Activated CD4-positive, alpha-beta memory T cell treated with anti-CD3 and anti-CD28 coated beads for 36 hours (primary cell): ENCODE measurements around the gene SPINK8. TPM values are rescaled to one million over a fixed set of nuclear protein-coding genes. Genes with fewer than 3 reads are reported as not detected.
A peak's percentile ranks its signal among the peaks of the same experiment; 100 is the strongest.
"Not testable (repeated sequence)": the region's sequence is repeated elsewhere in the genome, so short reads cannot be mapped to it uniquely, and the experiment has no call there.

Source experiments
- CTCF ChIA-PET: fragments of 350-600 bp; sonication (Branson Sonifier 250); formaldehyde crosslinking; loops from one replicate; lab custom pipeline; 2021; ENCODE audit warnings: antibody characterized with exemption, inconsistent platforms; lab: Charles Lee
- POLR2A ChIA-PET: fragments of 350-600 bp; sonication (Branson Sonifier 250); formaldehyde crosslinking; loops from one replicate; lab custom pipeline; 2021; ENCODE audit warnings: antibody characterized with exemption; lab: Charles Lee
- DNase-seq: peaks from one replicate; pipeline ENCODE4 v3.0.0-alpha.2; 2020
- H3K27ac Mint-ChIP-seq: one replicate; pipeline ENCODE4 v1.8.0; 2021; ENCODE audit warnings: mixed read lengths
- H3K27me3 Mint-ChIP-seq: one replicate; pipeline ENCODE4 v1.8.0; 2021; ENCODE audit warnings: mixed read lengths
- H3K36me3 Mint-ChIP-seq: one replicate; pipeline ENCODE4 v1.8.0; 2021; ENCODE audit warnings: mixed read lengths
- H3K4me1 Mint-ChIP-seq: one replicate; pipeline ENCODE4 v1.8.0; 2021; ENCODE audit warnings: low read depth, mixed read lengths
- H3K4me3 Mint-ChIP-seq: one replicate; pipeline ENCODE4 v1.8.0; 2021; ENCODE audit warnings: mild to moderate bottlenecking, mixed read lengths
- H3K9me3 Mint-ChIP-seq: one replicate; pipeline ENCODE4 v1.8.0; 2021; ENCODE audit warnings: mixed read lengths
- intact Hi-C: fragments of 100-400 bp; cut with micrococcal nuclease; formaldehyde crosslinking; loops from one replicate; pipeline ENCODE4 v1.15.1; 2023
- total RNA-seq, 2 experiments: library from RNA; stranded (reverse); gene quantifications; one replicate each; pipeline ENCODE4 v1.2.3, GENCODE V29; 2021

Gene SPINK8
- total RNA-seq, 2 experiments from 2014 or later = not detected

GRCh38 chr3:48273594-48274211 is 59.8 kb downstream of the SPINK8 start:
- Mint-ChIP-seq H3K9me3 (no peaks in the 10 kb centered on the region), H3K27ac (no peak overlapping the region), H3K27me3 (no peaks in the 10 kb centered on the region), H3K4me3 (no peak overlapping the region), H3K4me1 (peaks cover 18% of the 10 kb centered on the region), H3K36me3 (peaks cover 19% of the 10 kb centered on the region)
- CTCF ChIA-PET = interaction anchor here (0.7 to 10.5 kb wide), 16 partner anchors 9 to 283 kb away, joined by 3 to 156 read pairs (median 4); partner anchors contain the start of genes CCDC51, PFKFB4, TMA7 and ZNF589
- intact Hi-C loops = loop anchor here (1.0 kb wide), 1 partner anchor 163 kb away; no protein-coding TSS in a partner anchor
- POLR2A ChIA-PET = interaction anchor here (1.0 kb wide), 1 partner anchor 27 kb away, joined by 3 read pairs; no protein-coding TSS in a partner anchor
- DNase-seq = peak; percentile 65

- no peaks in the 10 kb centered on the region for H3K27me3 Mint-ChIP-seq
- H3K4me3 Mint-ChIP-seq = no peak overlapping the region
- POLR2A ChIA-PET = interaction anchor here (2.3 to 5.1 kb wide), 2 partner anchors 31 to 164 kb away, joined by 6 to 34 read pairs; partner anchors contain the start of gene ZNF589
- H3K9me3 Mint-ChIP-seq = no peaks in the 10 kb centered on the region
- intact Hi-C loops = no loop called here
- no peak overlapping the region for H3K27ac Mint-ChIP-seq
- H3K36me3 Mint-ChIP-seq = peaks cover 23% of the 10 kb centered on the region
- peaks cover 35% of the 10 kb centered on the region for H3K4me1 Mint-ChIP-seq
- no peak for DNase-seq
- CTCF ChIA-PET = interaction anchor here (0.6 to 10.5 kb wide), 5 partner anchors 13 to 333 kb away, joined by 3 to 156 read pairs (median 6); partner anchors contain the start of genes CCDC51 and TMA7
These were observed 61.5 kb downstream of the SPINK8 start for GRCh38 chr3:48271763-48272498.

- H3K9me3 Mint-ChIP-seq, H3K27me3 Mint-ChIP-seq, H3K4me3 Mint-ChIP-seq, H3K27ac Mint-ChIP-seq, intact Hi-C loops, DNase-seq: not testable (repeated sequence)
- Mint-ChIP-seq H3K36me3 (peaks cover 27% of the 10 kb centered on the region), H3K4me1 (peaks cover 37% of the 10 kb centered on the region)
- CTCF ChIA-PET = interaction anchor here (1.0 to 10.5 kb wide), 4 partner anchors 12 to 168 kb away, joined by 4 to 156 read pairs (median 13); partner anchors contain the start of genes CCDC51 and TMA7
- POLR2A ChIA-PET = interaction anchor here (2.3 to 5.1 kb wide), 2 partner anchors 30 to 165 kb away, joined by 6 to 34 read pairs; partner anchors contain the start of gene ZNF589
These were observed 62.2 kb downstream of the SPINK8 start for GRCh38 chr3:48271223-48271622.

- DNase-seq = no peak
- CTCF ChIA-PET = interaction anchor here (0.8 to 10.5 kb wide), 4 partner anchors 75 to 170 kb away, joined by 3 to 156 read pairs (median 14); partner anchors contain the start of genes CCDC51 and TMA7
- Mint-ChIP-seq H3K27ac (peak overlapping the region; percentile 63), H3K4me3 (no peak overlapping the region), H3K36me3 (peaks cover 30% of the 10 kb centered on the region), H3K27me3 (no peaks in the 10 kb centered on the region), H3K4me1 (peaks cover 37% of the 10 kb centered on the region), H3K9me3 (no peaks in the 10 kb centered on the region)
- POLR2A ChIA-PET = interaction anchor here (3.3 to 5.1 kb wide), 2 partner anchors 29 to 30 kb away, joined by 17 to 34 read pairs; partner anchors contain the start of genes NME6 and ZNF589
- intact Hi-C loops = no loop called here
These were observed 63.2 kb downstream of the SPINK8 start for GRCh38 chr3:48270306-48270705.

GRCh38 chr3:48269592-48269991 is 63.9 kb downstream of the SPINK8 start:
- Mint-ChIP-seq H3K27me3 (no peaks in the 10 kb centered on the region), H3K27ac (peak overlapping the region; percentile 89), H3K4me3 (peak overlapping the region; percentile 33), H3K36me3 (peaks cover 30% of the 10 kb centered on the region), H3K4me1 (peaks cover 37% of the 10 kb centered on the region), H3K9me3 (no peaks in the 10 kb centered on the region)
- CTCF ChIA-PET = interaction anchor here (0.8 to 10.5 kb wide), 7 partner anchors 28 to 170 kb away, joined by 3 to 156 read pairs (median 6); partner anchors contain the start of genes CCDC51, CDC25A, TMA7 and ZNF589
- intact Hi-C loops = loop anchor here (1.0 to 10.0 kb wide), 5 partner anchors 37 to 649 kb away; partner anchors contain the start of gene ARIH2
- POLR2A ChIA-PET = interaction anchor here (1.0 to 5.1 kb wide), 4 partner anchors 9 to 31 kb away, joined by 3 to 34 read pairs (median 12); partner anchors contain the start of genes NME6 and ZNF589
- DNase-seq = no peak

GRCh38 chr3:48268936-48269561 is 64.4 kb downstream of the SPINK8 start:
- DNase-seq = peak; percentile 81
- H3K27ac Mint-ChIP-seq = peak overlapping the region; percentile 89
- ChIA-PET CTCF (interaction anchor here (0.8 to 10.5 kb wide), 14 partner anchors 12 to 289 kb away, joined by 3 to 156 read pairs (median 4); partner anchors contain the start of genes CCDC51, CDC25A, TMA7 and ZNF589), POLR2A (interaction anchor here (0.9 to 5.1 kb wide), 8 partner anchors 8 to 172 kb away, joined by 3 to 34 read pairs (median 6); partner anchors contain the start of genes CCDC51, CDC25A, NME6 and TMA7)
- no peaks in the 10 kb centered on the region for H3K27me3 Mint-ChIP-seq
- H3K4me1 Mint-ChIP-seq = peaks cover 37% of the 10 kb centered on the region
- H3K36me3 Mint-ChIP-seq = peaks cover 33% of the 10 kb centered on the region
- intact Hi-C loops = loop anchor here (1.0 to 10.0 kb wide), 9 partner anchors 28 to 650 kb away; partner anchors contain the start of genes ARIH2, CCDC51, CDC25A and NME6
- no peaks in the 10 kb centered on the region for H3K9me3 Mint-ChIP-seq
- peak overlapping the region; percentile 33 for H3K4me3 Mint-ChIP-seq

- Mint-ChIP-seq H3K4me1 (peaks cover 37% of the 10 kb centered on the region), H3K27me3 (no peaks in the 10 kb centered on the region), H3K4me3 (peak overlapping the region; percentile 33), H3K9me3 (no peaks in the 10 kb centered on the region), H3K27ac (peak overlapping the region; percentile 89), H3K36me3 (peaks cover 36% of the 10 kb centered on the region)
- ChIA-PET CTCF (interaction anchor here (0.8 to 10.5 kb wide), 11 partner anchors 13 to 289 kb away, joined by 3 to 156 read pairs (median 3); partner anchors contain the start of genes CCDC51, TMA7 and ZNF589), POLR2A (interaction anchor here (0.9 to 5.1 kb wide), 8 partner anchors 21 to 204 kb away, joined by 3 to 34 read pairs (median 6); partner anchors contain the start of genes CCDC51, CDC25A, NME6 and TMA7)
- DNase-seq = peak; percentile 95
- intact Hi-C loops = loop anchor here (1.0 to 10.0 kb wide), 8 partner anchors 27 to 650 kb away; partner anchors contain the start of genes ARIH2, CCDC51, CDC25A and NME6
These were observed 65.0 kb downstream of the SPINK8 start for GRCh38 chr3:48268381-48268935.

GRCh38 chr3:48267782-48268181 is 65.7 kb downstream of the SPINK8 start:
- Mint-ChIP-seq H3K27me3 (no peaks in the 10 kb centered on the region), H3K4me1 (peaks cover 37% of the 10 kb centered on the region), H3K9me3 (no peaks in the 10 kb centered on the region), H3K4me3 (peak overlapping the region; percentile 31), H3K36me3 (peaks cover 36% of the 10 kb centered on the region), H3K27ac (peak overlapping the region; percentile 89)
- ChIA-PET CTCF (interaction anchor here (0.8 to 10.5 kb wide), 11 partner anchors 13 to 290 kb away, joined by 3 to 156 read pairs (median 3); partner anchors contain the start of genes CCDC51, TMA7 and ZNF589), POLR2A (interaction anchor here (1.0 to 5.1 kb wide), 7 partner anchors 21 to 205 kb away, joined by 4 to 34 read pairs (median 6); partner anchors contain the start of genes CCDC51, CDC25A, NME6 and TMA7)
- DNase-seq = peak; percentile 24
- intact Hi-C loops = loop anchor here (1.0 to 10.0 kb wide), 8 partner anchors 26 to 651 kb away; partner anchors contain the start of genes ARIH2, CCDC51, CDC25A and NME6

GRCh38 chr3:48258530-48258929 is 74.9 kb downstream of the SPINK8 start:
- intact Hi-C loops = no loop called here
- H3K4me3 Mint-ChIP-seq = no peak overlapping the region
- H3K36me3 Mint-ChIP-seq = peaks cover 52% of the 10 kb centered on the region
- no peaks in the 10 kb centered on the region for H3K27me3 Mint-ChIP-seq
- H3K4me1 Mint-ChIP-seq = peaks cover 14% of the 10 kb centered on the region
- no peak overlapping the region for H3K27ac Mint-ChIP-seq
- ChIA-PET CTCF (no interaction called here), POLR2A (no interaction called here)
- H3K9me3 Mint-ChIP-seq = peaks cover 3% of the 10 kb centered on the region
- DNase-seq = no peak
